ENCODE results near the gene METTL17. TPM values are rescaled to one million over a fixed set of nuclear protein-coding genes. Genes with fewer than 3 reads are reported as not detected.

Gene METTL17
- total and polyA plus RNA-seq, 9 donors: 36.0 to 64.0 (median 48.4) TPM

- no peaks in the 10 kb centered on the region for H3K27me3 ChIP-seq (ENCODE audit: control insufficient read depth, insufficient read depth, low read length)
- peak overlapping the region; percentile 92 for H3K4me3 ChIP-seq (ENCODE audit: low read length)
- no peak for DNase-seq
- peak overlapping the region; percentile 56 for H3K27ac ChIP-seq (ENCODE audit: low read length)
- H3K4me1 ChIP-seq (ENCODE audit: control insufficient read depth, insufficient read depth, low read length): peaks cover 13% of the 10 kb centered on the region
- WGBS (ENCODE audit: insufficient coverage): 98% methylated on average over 5 of the region's 15 CpGs
- H3K9me3 ChIP-seq (replicated peaks; ENCODE audit: control insufficient read depth, low read depth, low read length): no peaks in the 10 kb centered on the region
- peaks cover 21% of the 10 kb centered on the region for H3K36me3 ChIP-seq (ENCODE audit: control insufficient read depth, insufficient read depth, low read length)
Observed at GRCh38 chr14:20988717-20989470, 886 bp upstream of the METTL17 start.

- Histone ChIP-seq H3K9me3 (replicated peaks; ENCODE audit: control insufficient read depth, low read depth, low read length) (no peaks in the 10 kb centered on the region), H3K27me3 (ENCODE audit: control insufficient read depth, insufficient read depth, low read length) (no peaks in the 10 kb centered on the region), H3K27ac (ENCODE audit: low read length) (peak overlapping the region; percentile 56), H3K36me3 (ENCODE audit: control insufficient read depth, insufficient read depth, low read length) (peaks cover 27% of the 10 kb centered on the region), H3K4me1 (ENCODE audit: control insufficient read depth, insufficient read depth, low read length) (peaks cover 13% of the 10 kb centered on the region), H3K4me3 (ENCODE audit: low read length) (peak overlapping the region; percentile 92)
- 0% methylated on average over 2 of the region's 11 CpGs for WGBS (ENCODE audit: insufficient coverage)
- DNase-seq: no peak
Observed at GRCh38 chr14:20989471-20989786, 351 bp upstream of the METTL17 start.

GRCh38 chr14:20996521-20996920 lies 6.7 kb downstream of the METTL17 start:
- no peak overlapping the region for H3K4me3 ChIP-seq (ENCODE audit: low read length)
- no peaks in the 10 kb centered on the region for H3K4me1 ChIP-seq (ENCODE audit: control insufficient read depth, insufficient read depth, low read length)
- 84% methylated on average over 7 of the region's 14 CpGs for WGBS (ENCODE audit: insufficient coverage)
- no peaks in the 10 kb centered on the region for H3K9me3 ChIP-seq (replicated peaks; ENCODE audit: control insufficient read depth, low read depth, low read length)
- no peak for DNase-seq
- peaks cover 51% of the 10 kb centered on the region for H3K36me3 ChIP-seq (ENCODE audit: control insufficient read depth, insufficient read depth, low read length)
- no peaks in the 10 kb centered on the region for H3K27me3 ChIP-seq (ENCODE audit: control insufficient read depth, insufficient read depth, low read length)
- H3K27ac ChIP-seq (ENCODE audit: low read length): no peak overlapping the region

- Histone ChIP-seq H3K27ac (ENCODE audit: low read length) (no peak overlapping the region), H3K4me3 (ENCODE audit: low read length) (no peak overlapping the region), H3K4me1 (ENCODE audit: control insufficient read depth, insufficient read depth, low read length) (no peaks in the 10 kb centered on the region), H3K36me3 (ENCODE audit: control insufficient read depth, insufficient read depth, low read length) (peaks cover 47% of the 10 kb centered on the region), H3K9me3 (replicated peaks; ENCODE audit: control insufficient read depth, low read depth, low read length) (no peaks in the 10 kb centered on the region), H3K27me3 (ENCODE audit: control insufficient read depth, insufficient read depth, low read length) (no peaks in the 10 kb centered on the region)
- DNase-seq: no peak
- WGBS (ENCODE audit: insufficient coverage): no CpG with 5 or more reads among the region's 4 CpGs
Observed at GRCh38 chr14:20997115-20997514, 7.3 kb downstream of the METTL17 start.

GRCh38 chr14:20997564-20997963 lies 7.8 kb downstream of the METTL17 start:
- no peaks in the 10 kb centered on the region for H3K9me3 ChIP-seq (replicated peaks; ENCODE audit: control insufficient read depth, low read depth, low read length)
- 91% methylated on average over 4 of the region's 6 CpGs for WGBS (ENCODE audit: insufficient coverage)
- H3K27ac ChIP-seq (ENCODE audit: low read length): no peak overlapping the region
- no peaks in the 10 kb centered on the region for H3K4me1 ChIP-seq (ENCODE audit: control insufficient read depth, insufficient read depth, low read length)
- H3K36me3 ChIP-seq (ENCODE audit: control insufficient read depth, insufficient read depth, low read length): peaks cover 43% of the 10 kb centered on the region
- H3K4me3 ChIP-seq (ENCODE audit: low read length): no peak overlapping the region
- no peaks in the 10 kb centered on the region for H3K27me3 ChIP-seq (ENCODE audit: control insufficient read depth, insufficient read depth, low read length)
- no peak for DNase-seq

GRCh38 chr14:20998139-20998538 lies 8.4 kb downstream of the METTL17 start:
- Histone ChIP-seq H3K4me1 (ENCODE audit: control insufficient read depth, insufficient read depth, low read length) (no peaks in the 10 kb centered on the region), H3K9me3 (replicated peaks; ENCODE audit: control insufficient read depth, low read depth, low read length) (no peaks in the 10 kb centered on the region), H3K4me3 (ENCODE audit: low read length) (no peak overlapping the region), H3K36me3 (ENCODE audit: control insufficient read depth, insufficient read depth, low read length) (peaks cover 37% of the 10 kb centered on the region), H3K27ac (ENCODE audit: low read length) (no peak overlapping the region), H3K27me3 (ENCODE audit: control insufficient read depth, insufficient read depth, low read length) (no peaks in the 10 kb centered on the region)
- no CpG with 5 or more reads among the region's 3 CpGs for WGBS (ENCODE audit: insufficient coverage)
- no peak for DNase-seq

GRCh38 chr14:20998674-20999366 lies 9.0 kb downstream of the METTL17 start, which contains the start of gene SLC39A2:
Gene SLC39A2 (plus strand): TSS chr14:20999293. CDS start chr14:20999447, 154 bp downstream.
- WGBS (ENCODE audit: insufficient coverage): 17% methylated on average over 1 of the region's 6 CpGs
- no peaks in the 10 kb centered on the region for H3K9me3 ChIP-seq (replicated peaks; ENCODE audit: control insufficient read depth, low read depth, low read length)

GRCh38 chr14:20999591-20999990 lies 9.8 kb downstream of the METTL17 start:
- WGBS (ENCODE audit: insufficient coverage): 58% methylated on average over 4 of the region's 4 CpGs
- H3K27ac ChIP-seq (ENCODE audit: low read length): no peak overlapping the region
- no peaks in the 10 kb centered on the region for H3K27me3 ChIP-seq (ENCODE audit: control insufficient read depth, insufficient read depth, low read length)
- DNase-seq: no peak
- peaks cover 26% of the 10 kb centered on the region for H3K36me3 ChIP-seq (ENCODE audit: control insufficient read depth, insufficient read depth, low read length)
- no peaks in the 10 kb centered on the region for H3K4me1 ChIP-seq (ENCODE audit: control insufficient read depth, insufficient read depth, low read length)
- H3K4me3 ChIP-seq (ENCODE audit: low read length): no peak overlapping the region
- H3K9me3 ChIP-seq (replicated peaks; ENCODE audit: control insufficient read depth, low read depth, low read length): no peaks in the 10 kb centered on the region

More at GRCh38 chr14:20998674-20999366, 9.0 kb downstream of the METTL17 start, which contains the start of gene SLC39A2:
- peaks cover 34% of the 10 kb centered on the region for H3K36me3 ChIP-seq (ENCODE audit: control insufficient read depth, insufficient read depth, low read length)
- DNase-seq: no peak
- no peak within 1 kb of the TSS for H3K4me3 ChIP-seq (ENCODE audit: low read length)
- no peak within 1 kb of the TSS for H3K27ac ChIP-seq (ENCODE audit: low read length)
- no peaks in the 10 kb centered on the region for H3K4me1 ChIP-seq (ENCODE audit: control insufficient read depth, insufficient read depth, low read length)
- H3K27me3 ChIP-seq (ENCODE audit: control insufficient read depth, insufficient read depth, low read length): no peaks in the 10 kb centered on the region

GRCh38 chr14:21001218-21001617 lies 11.4 kb downstream of the METTL17 start:
- no peaks in the 10 kb centered on the region for H3K27me3 ChIP-seq (ENCODE audit: control insufficient read depth, insufficient read depth, low read length)
- DNase-seq: no peak
- WGBS (ENCODE audit: insufficient coverage): 55% methylated on average over 2 of the region's 7 CpGs
- peaks cover 10% of the 10 kb centered on the region for H3K36me3 ChIP-seq (ENCODE audit: control insufficient read depth, insufficient read depth, low read length)
- no peak overlapping the region for H3K27ac ChIP-seq (ENCODE audit: low read length)
- H3K9me3 ChIP-seq (replicated peaks; ENCODE audit: control insufficient read depth, low read depth, low read length): no peaks in the 10 kb centered on the region
- no peaks in the 10 kb centered on the region for H3K4me1 ChIP-seq (ENCODE audit: control insufficient read depth, insufficient read depth, low read length)
- H3K4me3 ChIP-seq (ENCODE audit: low read length): no peak overlapping the region

- H3K4me1 ChIP-seq (ENCODE audit: control insufficient read depth, insufficient read depth, low read length): no peaks in the 10 kb centered on the region
- H3K27ac ChIP-seq (ENCODE audit: low read length): no peak overlapping the region
- WGBS (ENCODE audit: insufficient coverage): 76% methylated on average over 13 of the region's 14 CpGs
- no peak for DNase-seq
- no peaks in the 10 kb centered on the region for H3K27me3 ChIP-seq (ENCODE audit: control insufficient read depth, insufficient read depth, low read length)
- no peaks in the 10 kb centered on the region for H3K36me3 ChIP-seq (ENCODE audit: control insufficient read depth, insufficient read depth, low read length)
- H3K9me3 ChIP-seq (replicated peaks; ENCODE audit: control insufficient read depth, low read depth, low read length): no peaks in the 10 kb centered on the region
- H3K4me3 ChIP-seq (ENCODE audit: low read length): no peak overlapping the region
Observed at GRCh38 chr14:21003788-21004346, 14.1 kb downstream of the METTL17 start.
